GM23338 (cell line): ENCODE results near the gene MTRR. TPM values are rescaled to one million over a fixed set of nuclear protein-coding genes. Genes with fewer than 3 reads are reported as not detected.

Source experiments
- ATAC-seq: fragments of 200-7000 bp; cut with Tn5 transposase; 3 replicates; pipeline ENCODE4 v1.9.1; 2020
- DNase-seq: peaks from one replicate; pipeline ENCODE4 v3.0.0-alpha.2; 2015; ENCODE audit warnings: low spot score
- H2AFZ ChIP-seq: fragments of 200-600 bp; sonication (generic); 2 replicates; pipeline ENCODE4 v1.8.0; 2016; ENCODE audit warnings: antibody characterized with exemption, mild to moderate bottlenecking, moderate library complexity
- H3F3A ChIP-seq: fragments of 200-600 bp; sonication (generic); replicated peaks from 2 replicates; pipeline ENCODE4 v1.8.0; 2017; ENCODE audit warnings: antibody characterized with exemption, mixed run types, low read depth
- H3K27ac ChIP-seq: fragments of 200-600 bp; sonication (generic); 2 replicates; pipeline ENCODE4 v1.6.1; 2016; ENCODE audit warnings: low read depth
- H3K27me3 ChIP-seq: fragments of 200-600 bp; sonication (generic); 2 replicates; pipeline ENCODE4 v1.8.0; 2016; ENCODE audit warnings: mild to moderate bottlenecking, mixed run types, moderate library complexity; ENCODE audit not compliant: insufficient read depth
- H3K36me3 ChIP-seq: fragments of 200-600 bp; sonication (generic); 2 replicates; pipeline ENCODE4 v1.8.0; 2016; ENCODE audit warnings: mild to moderate bottlenecking; ENCODE audit not compliant: insufficient read depth
- H3K4me1 ChIP-seq: fragments of 200-600 bp; sonication (generic); 2 replicates; pipeline ENCODE4 v1.8.0; 2016; ENCODE audit warnings: mild to moderate bottlenecking, moderate library complexity; ENCODE audit not compliant: insufficient read depth
- H3K4me2 ChIP-seq: fragments of 200-600 bp; sonication (generic); 2 replicates; pipeline ENCODE4 v1.7.1; 2017; ENCODE audit warnings: mixed run types
- H3K4me3 ChIP-seq: fragments of 200-600 bp; sonication (generic); 2 replicates; pipeline ENCODE4 v1.6.1; 2016; ENCODE audit warnings: mixed run types
- H3K79me2 ChIP-seq: fragments of 200-600 bp; sonication (generic); replicated peaks from 2 replicates; pipeline ENCODE4 v1.8.0; 2017; ENCODE audit warnings: mild to moderate bottlenecking; ENCODE audit not compliant: insufficient read depth
- H3K9me2 ChIP-seq: fragments of 200-600 bp; sonication (generic); 2 replicates; pipeline ENCODE4 v1.8.0; 2017; ENCODE audit not compliant: insufficient read depth
- H4K20me1 ChIP-seq: fragments of 200-600 bp; sonication (generic); replicated peaks from 2 replicates; pipeline ENCODE4 v1.8.0; 2017; ENCODE audit warnings: mild to moderate bottlenecking; ENCODE audit not compliant: insufficient read depth
- H3K27ac Mint-ChIP-seq: 2 replicates; pipeline ENCODE4 v1.8.0; 2020; ENCODE audit warnings: inconsistent platforms, mild to moderate bottlenecking, moderate library complexity, mixed read lengths
- H3K27me3 Mint-ChIP-seq: 3 replicates; pipeline ENCODE4 v1.8.0; 2022; ENCODE audit warnings: low read depth, mild to moderate bottlenecking, moderate library complexity, mixed read lengths, inconsistent platforms; ENCODE audit not compliant: insufficient read depth, poor library complexity
- H3K36me3 Mint-ChIP-seq: 3 replicates; pipeline ENCODE4 v1.8.0; 2021; ENCODE audit warnings: low read depth, mild to moderate bottlenecking, inconsistent platforms, moderate library complexity, mixed read lengths
- H3K4me1 Mint-ChIP-seq: 3 replicates; pipeline ENCODE4 v1.8.0; 2020; ENCODE audit warnings: mild to moderate bottlenecking, inconsistent platforms, mixed read lengths
- H3K4me3 Mint-ChIP-seq: 3 replicates; pipeline ENCODE4 v1.8.0; 2021; ENCODE audit warnings: moderate library complexity, mild to moderate bottlenecking, inconsistent platforms, mixed read lengths
- H3K9me3 Mint-ChIP-seq: 3 replicates; pipeline ENCODE4 v1.8.0; 2020; ENCODE audit warnings: moderate library complexity, mild to moderate bottlenecking, inconsistent platforms, mixed read lengths
- CTCF ChIP-seq, 2 experiments: fragments of 200-600 bp in 1 of 2; sonication (generic) in 1 of 2; conservative IDR thresholded peaks; 2 replicates each; pipeline versions ENCODE4 v1.5.1 to v1.6.1; 2016 to 2017; ENCODE audit warnings: antibody characterized with exemption in 2 of 2, low read depth in 2 of 2, mild to moderate bottlenecking in 2 of 2, moderate library complexity in 1 of 2
- REST ChIP-seq: IDR thresholded peaks from one replicate; pipeline ENCODE4 v1.6.1; 2018; ENCODE audit warnings: antibody characterized with exemption; ENCODE audit not compliant: unreplicated experiment
- polyA plus RNA-seq: library from polyadenylated mRNA; unstranded; fragments of >200 nt; fragmentation: Nextera tagmentation; extraction: Ambion mirVana; gene quantifications from 2 replicates; pipeline ENCODE4 v1.2.1, GENCODE V29; 2016
- total RNA-seq: library from RNA; depleted of rRNA; stranded (reverse); fragments of >200 nt; shearing (Covaris generic); gene quantifications from 2 replicates; pipeline ENCODE4 v1.2.3, GENCODE V29; 2014

MTRR gene
- total and polyA plus RNA-seq, 2 experiments from 2014 or later = 16.5 to 55.9 TPM

GRCh38 chr5:7857361-7857760 is 11.6 kb upstream of the MTRR start:
- no peak overlapping the region for H3K27ac ChIP-seq

More at GRCh38 chr5:7857361-7857760, 11.6 kb upstream of the MTRR start:
- TF ChIP-seq CTCF (conservative IDR thresholded peaks at IDR 0.05; ENCODE audit: low read depth in 2 of 2) (0 out of 4 replicates have a peak, but pooled peaks of 1 of the 2 experiments have one; percentile 4), REST (no peak)
- H3K79me2 ChIP-seq = no peaks in the 10 kb centered on the region
- H3K9me3 Mint-ChIP-seq = no peaks in the 10 kb centered on the region
- DNase-seq (no peak), ATAC-seq (peak; percentile 53; the same call in 2 of the 3 replicates)
- peaks cover 10% of the 10 kb centered on the region; the same call in 1 of the 2 replicates for H3K36me3 ChIP-seq
- peaks cover 2% of the 10 kb centered on the region for H3K4me1 Mint-ChIP-seq
- no peak overlapping the region for H2AFZ ChIP-seq
- no peak overlapping the region for H3K4me3 ChIP-seq
- no peak overlapping the region for H3K4me3 Mint-ChIP-seq
- no peak overlapping the region for H3K4me2 ChIP-seq
- H3K36me3 Mint-ChIP-seq = peaks cover 13% of the 10 kb centered on the region
- 0 out of 2 replicates have a peak, but pooled peaks cover 9% of the 10 kb centered on the region for H3K9me2 ChIP-seq
- no peaks in the 10 kb centered on the region for H3F3A ChIP-seq
- no peaks in the 10 kb centered on the region; the same call in 1 of the 2 replicates for H4K20me1 ChIP-seq
- no peaks in the 10 kb centered on the region for H3K27me3 Mint-ChIP-seq
- H3K27me3 ChIP-seq = no peaks in the 10 kb centered on the region
- H3K27ac Mint-ChIP-seq = no peak overlapping the region
- H3K4me1 ChIP-seq = no peaks in the 10 kb centered on the region
